Amygdala (tissue), 56 donors: ENCODE results near the gene FBXL16.
"Not testable (repeated sequence)": the region's sequence is repeated elsewhere in the genome, so short reads cannot be mapped to it uniquely, and the experiment has no call there.

Source experiments
- DNase-seq, 56 donors: peaks; one replicate each; lab custom pipeline; 2025; lab: John Stamatoyannopoulos, UW

FBXL16 gene

GRCh38 chr16:705431-706188 lies at the start of gene FBXL16:
TSS of gene FBXL16 (minus strand) at chr16:705801. CDS start at chr16:697405, 8,396 bp downstream.
- DNase-seq: peak in 32 of 56 donors; percentile 16 to 76 (median 54)

- DNase-seq: peak in 1 of 56 donors; percentile 4
Measured at GRCh38 chr16:754656-755055, 49.1 kb upstream of the FBXL16 start.

- not testable (repeated sequence) for DNase-seq
Measured at GRCh38 chr16:754121-754607, 48.6 kb upstream of the FBXL16 start.

- DNase-seq: no peak
Measured at GRCh38 chr16:752007-752312, 46.4 kb upstream of the FBXL16 start.

- peak in 14 of 56 donors; percentile 2 to 42 (median 26) for DNase-seq
Measured at GRCh38 chr16:751152-752006, 45.8 kb upstream of the FBXL16 start.

- DNase-seq: no peak
Measured at GRCh38 chr16:750485-750884, 44.9 kb upstream of the FBXL16 start.

- DNase-seq: no peak
Measured at GRCh38 chr16:749010-749409, 43.4 kb upstream of the FBXL16 start.

GRCh38 chr16:747978-748746 lies 42.6 kb upstream of the FBXL16 start:
- DNase-seq: no peak

- no peak for DNase-seq
Measured at GRCh38 chr16:746637-747036, 41.0 kb upstream of the FBXL16 start.

GRCh38 chr16:745739-746138 lies 40.1 kb upstream of the FBXL16 start:
- no peak for DNase-seq

GRCh38 chr16:743794-744500 lies 38.3 kb upstream of the FBXL16 start:
- no peak for DNase-seq

- DNase-seq: not testable (repeated sequence)
Measured at GRCh38 chr16:742894-743293, 37.3 kb upstream of the FBXL16 start.

- DNase-seq: no peak
Measured at GRCh38 chr16:741986-742629, 36.5 kb upstream of the FBXL16 start.

GRCh38 chr16:740764-741505 lies 35.3 kb upstream of the FBXL16 start, which contains the start of gene CIAO3:
TSS of gene CIAO3 (minus strand) at chr16:740997. CDS start at chr16:740985, 12 bp downstream.
- DNase-seq: peak in 55 of 56 donors; percentile 15 to 92 (median 74)

GRCh38 chr16:740459-740763 lies 34.8 kb upstream of the FBXL16 start:
- no peak for DNase-seq

GRCh38 chr16:739560-740458 lies 34.2 kb upstream of the FBXL16 start:
- DNase-seq: no peak

GRCh38 chr16:736936-737481 lies 31.4 kb upstream of the FBXL16 start:
- DNase-seq: no peak
